ENCODE data around the gene LCK.

DNA sequence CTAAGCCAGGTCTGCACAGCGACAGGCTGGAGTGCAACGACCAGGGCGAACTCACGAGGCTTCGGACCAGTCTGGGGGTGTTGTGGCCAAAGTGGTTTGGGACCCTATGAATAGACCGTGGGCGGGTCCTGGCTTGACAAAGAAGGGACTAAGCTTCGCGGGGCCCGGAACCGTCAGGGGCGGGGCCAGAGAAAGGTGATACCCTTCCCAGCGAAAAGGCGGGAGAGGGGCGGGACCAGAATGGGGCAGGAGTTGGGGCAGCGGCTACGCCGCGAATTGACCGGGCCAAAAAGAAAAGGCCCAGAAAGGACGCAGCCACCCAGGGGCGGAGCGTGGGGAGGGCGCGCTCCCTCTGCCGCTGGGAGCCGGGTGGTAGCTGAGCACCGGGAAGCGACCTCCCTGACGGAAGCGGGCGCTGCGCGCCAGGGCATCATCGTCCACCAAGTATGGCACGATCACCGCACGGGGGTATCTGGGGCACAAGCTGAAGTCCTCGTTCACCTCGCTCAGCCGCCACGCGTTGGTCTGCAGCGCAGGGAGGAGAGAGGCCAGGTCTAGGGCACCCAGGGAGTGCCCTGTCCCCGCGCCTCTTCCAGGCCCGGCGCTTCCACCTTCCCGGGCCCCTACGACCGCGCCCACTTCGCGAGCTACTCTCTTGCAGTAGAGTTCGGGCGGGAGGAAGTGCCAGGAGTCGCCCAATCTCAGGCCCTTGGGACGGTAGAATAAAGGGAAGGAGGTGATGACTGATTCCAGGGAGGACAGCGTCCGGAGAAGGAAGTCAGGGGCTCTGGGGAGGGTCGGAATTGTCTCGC lies 10.7 kb upstream of the LCK start:
- TF ChIP-seq CTCF (IDR thresholded peaks at IDR 0.05; ENCODE audit: low read length) (peak; percentile 24; the same call in 1 of the 2 replicates), EZH2phosphoT487 (IDR thresholded peaks at IDR 0.05; ENCODE audit: low read length) (no peak)

Data from MM.1S (cell line).